ENCODE measurements around the gene MTHFD2L.
"Not testable (repeated sequence)": the region's sequence is repeated elsewhere in the genome, so short reads cannot be mapped to it uniquely, and the experiment has no call there.

The MTHFD2L gene

GRCh38 chr4:74190919-74191397 is 33.0 kb downstream of the MTHFD2L start:
- no peak for DNase-seq

- DNase-seq = no peak
These were observed 39.2 kb downstream of the MTHFD2L start for GRCh38 chr4:74197080-74197479.

- no peak for DNase-seq
These were observed 44.2 kb downstream of the MTHFD2L start for GRCh38 chr4:74202062-74202586.

GRCh38 chr4:74203467-74203866 is 45.5 kb downstream of the MTHFD2L start:
- DNase-seq = no peak

- DNase-seq = no peak
These were observed 47.1 kb downstream of the MTHFD2L start for GRCh38 chr4:74205046-74205445.

GRCh38 chr4:74205559-74205958 is 47.6 kb downstream of the MTHFD2L start:
- no peak for DNase-seq

GRCh38 chr4:74206088-74206825 is 48.3 kb downstream of the MTHFD2L start:
- no peak for DNase-seq

GRCh38 chr4:74214457-74215159 is 56.7 kb downstream of the MTHFD2L start:
- not testable (repeated sequence) for DNase-seq

GRCh38 chr4:74215236-74215635 is 57.3 kb downstream of the MTHFD2L start:
- not testable (repeated sequence) for DNase-seq

GRCh38 chr4:74217365-74217764 is 59.4 kb downstream of the MTHFD2L start:
- no peak for DNase-seq

GRCh38 chr4:74218201-74218600 is 60.3 kb downstream of the MTHFD2L start:
- DNase-seq = no peak

- DNase-seq = no peak
These were observed 61.3 kb downstream of the MTHFD2L start for GRCh38 chr4:74219240-74219639.

GRCh38 chr4:74223098-74223497 is 65.2 kb downstream of the MTHFD2L start:
- no peak for DNase-seq

- no peak for DNase-seq
These were observed 65.9 kb downstream of the MTHFD2L start for GRCh38 chr4:74223801-74224200.

- peak; percentile 70 for DNase-seq
These were observed 71.0 kb downstream of the MTHFD2L start for GRCh38 chr4:74228691-74229640.

GRCh38 chr4:74230902-74231499 is 73.1 kb downstream of the MTHFD2L start:
- DNase-seq = peak; percentile 65

GRCh38 chr4:74235135-74235534 is 77.2 kb downstream of the MTHFD2L start:
- no peak for DNase-seq

GRCh38 chr4:74237425-74237966 is 79.6 kb downstream of the MTHFD2L start:
- DNase-seq = no peak

- no peak for DNase-seq
These were observed 86.1 kb downstream of the MTHFD2L start for GRCh38 chr4:74244049-74244448.

- DNase-seq = no peak
These were observed 95.0 kb downstream of the MTHFD2L start for GRCh38 chr4:74252933-74253332.

GRCh38 chr4:74254386-74254785 is 96.5 kb downstream of the MTHFD2L start:
- no peak for DNase-seq

GRCh38 chr4:74255096-74255495 is 97.2 kb downstream of the MTHFD2L start:
- no peak for DNase-seq
